ENCODE results near the gene KLF12. TPM values are rescaled to one million over a fixed set of nuclear protein-coding genes. Genes with fewer than 3 reads are reported as not detected.

KLF12 gene
- polyA plus RNA-seq, 3 donors: 0.04 to 1.3 (median 0.38) TPM

DNA sequence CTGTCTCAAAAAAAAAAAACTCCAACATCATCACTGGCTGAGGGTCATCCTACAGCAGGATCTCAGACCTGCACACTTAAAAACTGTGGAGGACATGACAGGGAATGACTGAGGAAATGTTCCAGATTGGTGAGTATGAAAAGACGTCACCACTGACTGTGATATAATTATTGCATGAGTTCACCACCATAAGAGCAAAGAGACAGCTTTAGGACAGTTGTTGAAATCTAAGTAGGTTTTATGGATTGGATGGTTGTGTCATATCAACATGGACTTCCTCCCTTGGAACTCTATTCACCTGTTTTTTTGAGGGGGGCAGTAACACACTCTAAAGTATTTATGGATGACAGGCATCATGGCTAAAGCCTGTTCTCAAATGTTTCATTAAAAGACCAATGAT, 31.5 kb downstream of the KLF12 start:
- Histone ChIP-seq H3K27me3 (ENCODE audit: control insufficient read depth in 2 of 2, insufficient read depth in 2 of 2, low read length in 2 of 2) (no peaks in the 10 kb centered on the region), H2AFZ (ENCODE audit: insufficient read depth, low read depth, low read length, poor library complexity, severe bottlenecking) (no peak overlapping the region), H3K9ac (ENCODE audit: insufficient read depth, low read length, poor library complexity, severe bottlenecking) (no peak overlapping the region), H3K36me3 (replicated peaks in 1 of 2; ENCODE audit: control insufficient read depth in 1 of 2, insufficient read depth in 2 of 2, low read length in 2 of 2) (no peaks in the 10 kb centered on the region), H3K4me2 (replicated peaks; ENCODE audit: extremely low read depth, low read length, poor library complexity, severe bottlenecking) (no peak overlapping the region), H3K79me2 (ENCODE audit: insufficient read depth, low read length) (no peaks in the 10 kb centered on the region), H3K27ac (ENCODE audit: low read depth in 1 of 2, low read length in 2 of 2) (no peak overlapping the region), H3K4me1 (ENCODE audit: control insufficient read depth in 1 of 2, insufficient read depth in 2 of 2, low read length in 2 of 2) (no peaks in the 10 kb centered on the region), H3K9me3 (replicated peaks in 1 of 2; ENCODE audit: control insufficient read depth in 1 of 2, insufficient read depth in 1 of 2, low read length in 2 of 2) (no peaks in the 10 kb centered on the region), H4K20me1 (ENCODE audit: insufficient read depth, low read length) (no peaks in the 10 kb centered on the region), H3K4me3 (replicated peaks in 1 of 3; ENCODE audit: low read depth in 2 of 3, low read length in 3 of 3) (no peak overlapping the region)
- Mint-ChIP-seq H3K9me3 (peaks cover 0 to 4% (median 2%) of the 10 kb centered on the region in 7 donors), H3K4me3 (no peak overlapping the region), H3K27me3 (ENCODE audit: low read depth in 3 of 3) (peaks cover 0 to 1% (median 0%) of the 10 kb centered on the region in 3 donors), H3K27ac (no peak overlapping the region), H3K36me3 (no peaks in the 10 kb centered on the region), H3K4me1 (no peaks in the 10 kb centered on the region)
- DNase-seq: no peak
- intact Hi-C loops (cut with micrococcal nuclease): no loop called here
- TF ChIP-seq, protein P1, sequence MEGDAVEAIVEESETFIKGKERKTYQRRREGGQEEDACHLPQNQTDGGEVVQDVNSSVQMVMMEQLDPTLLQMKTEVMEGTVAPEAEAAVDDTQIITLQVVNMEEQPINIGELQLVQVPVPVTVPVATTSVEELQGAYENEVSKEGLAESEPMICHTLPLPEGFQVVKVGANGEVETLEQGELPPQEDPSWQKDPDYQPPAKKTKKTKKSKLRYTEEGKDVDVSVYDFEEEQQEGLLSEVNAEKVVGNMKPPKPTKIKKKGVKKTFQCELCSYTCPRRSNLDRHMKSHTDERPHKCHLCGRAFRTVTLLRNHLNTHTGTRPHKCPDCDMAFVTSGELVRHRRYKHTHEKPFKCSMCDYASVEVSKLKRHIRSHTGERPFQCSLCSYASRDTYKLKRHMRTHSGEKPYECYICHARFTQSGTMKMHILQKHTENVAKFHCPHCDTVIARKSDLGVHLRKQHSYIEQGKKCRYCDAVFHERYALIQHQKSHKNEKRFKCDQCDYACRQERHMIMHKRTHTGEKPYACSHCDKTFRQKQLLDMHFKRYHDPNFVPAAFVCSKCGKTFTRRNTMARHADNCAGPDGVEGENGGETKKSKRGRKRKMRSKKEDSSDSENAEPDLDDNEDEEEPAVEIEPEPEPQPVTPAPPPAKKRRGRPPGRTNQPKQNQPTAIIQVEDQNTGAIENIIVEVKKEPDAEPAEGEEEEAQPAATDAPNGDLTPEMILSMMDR (IDR thresholded peaks at IDR 0.05): no peak
- WGBS (ENCODE audit: insufficient coverage): no CpG with 5 or more reads among the region's 1 CpG

DNA sequence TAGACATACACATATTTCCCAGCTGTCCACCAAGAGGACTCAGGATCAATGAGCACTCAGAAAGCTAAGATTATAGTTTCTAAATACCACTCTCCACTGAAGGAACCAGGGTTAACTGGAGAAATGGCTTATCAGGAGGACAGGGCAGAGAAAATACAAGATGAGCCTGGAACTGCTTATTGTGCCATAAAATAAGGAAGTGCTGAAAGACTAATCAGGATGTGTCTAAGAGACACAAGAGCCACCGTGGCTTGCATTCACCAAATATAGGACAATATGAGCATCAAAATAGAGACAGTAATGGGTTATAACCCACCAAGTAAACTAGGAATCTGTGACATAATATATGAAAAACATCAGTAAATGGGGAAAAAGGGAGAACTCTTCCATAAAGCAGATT, 32.8 kb downstream of the KLF12 start:
- TF ChIP-seq, protein P1 (IDR thresholded peaks at IDR 0.05): no peak
- Histone ChIP-seq H3K36me3 (replicated peaks in 1 of 2; ENCODE audit: control insufficient read depth in 1 of 2, insufficient read depth in 2 of 2, low read length in 2 of 2) (no peaks in the 10 kb centered on the region), H3K4me3 (replicated peaks in 1 of 3; ENCODE audit: low read depth in 2 of 3, low read length in 3 of 3) (no peak overlapping the region), H3K9ac (ENCODE audit: insufficient read depth, low read length, poor library complexity, severe bottlenecking) (no peak overlapping the region), H2AFZ (ENCODE audit: insufficient read depth, low read depth, low read length, poor library complexity, severe bottlenecking) (no peak overlapping the region), H3K4me2 (replicated peaks; ENCODE audit: extremely low read depth, low read length, poor library complexity, severe bottlenecking) (no peak overlapping the region), H3K27ac (ENCODE audit: low read depth in 1 of 2, low read length in 2 of 2) (no peak overlapping the region), H4K20me1 (ENCODE audit: insufficient read depth, low read length) (no peaks in the 10 kb centered on the region), H3K4me1 (ENCODE audit: control insufficient read depth in 1 of 2, insufficient read depth in 2 of 2, low read length in 2 of 2) (no peaks in the 10 kb centered on the region), H3K9me3 (replicated peaks in 1 of 2; ENCODE audit: control insufficient read depth in 1 of 2, insufficient read depth in 1 of 2, low read length in 2 of 2) (no peaks in the 10 kb centered on the region), H3K27me3 (ENCODE audit: control insufficient read depth in 2 of 2, insufficient read depth in 2 of 2, low read length in 2 of 2) (no peaks in the 10 kb centered on the region), H3K79me2 (ENCODE audit: insufficient read depth, low read length) (no peaks in the 10 kb centered on the region)
- peaks cover 0 to 1% (median 0%) of the 10 kb centered on the region in 3 donors for H3K27me3 Mint-ChIP-seq (ENCODE audit: low read depth in 3 of 3)
- H3K4me3 Mint-ChIP-seq: no peak overlapping the region
- H3K4me1 Mint-ChIP-seq: no peaks in the 10 kb centered on the region
- H3K27ac Mint-ChIP-seq: no peak overlapping the region
- H3K9me3 Mint-ChIP-seq: peaks cover 0 to 4% (median 2%) of the 10 kb centered on the region in 7 donors
- intact Hi-C loops (cut with micrococcal nuclease): no loop called here
- no CpG with 5 or more reads among the region's 1 CpG for WGBS (ENCODE audit: insufficient coverage)
- DNase-seq: no peak
- H3K36me3 Mint-ChIP-seq: no peaks in the 10 kb centered on the region

All from CD14-positive monocyte (primary cell).